Measurements from ENCODE around the gene AMDHD2.
A peak's percentile ranks its signal among the peaks of the same experiment; 100 is the strongest.
"Not testable (repeated sequence)": the region's sequence is repeated elsewhere in the genome, so short reads cannot be mapped to it uniquely, and the experiment has no call there.

Gene AMDHD2

GRCh38 chr16:2535625-2536013, 15.4 kb downstream of the AMDHD2 start:
- peaks cover 8% of the 10 kb centered on the region for H3K4me1 ChIP-seq (ENCODE audit: control insufficient read depth, low read depth, low read length)
- no peak overlapping the region for H3K27ac ChIP-seq (ENCODE audit: low read length)
- H3K27me3 ChIP-seq (ENCODE audit: control insufficient read depth, insufficient read depth, low read length) = peaks cover 9% of the 10 kb centered on the region
- H3K4me3 ChIP-seq (ENCODE audit: low read length) = no peak overlapping the region
- no peaks in the 10 kb centered on the region for H3K9me3 ChIP-seq (ENCODE audit: control insufficient read depth, low read depth, low read length)
- no peak overlapping the region for H3K9ac ChIP-seq (ENCODE audit: low read length)
- H3K36me3 ChIP-seq (ENCODE audit: control insufficient read depth, low read depth, low read length) = no peaks in the 10 kb centered on the region

GRCh38 chr16:2537451-2538379, 17.5 kb downstream of the AMDHD2 start, which contains the start of gene PDPK1:
TSS of gene PDPK1 (plus strand) at chr16:2538021. CDS start at chr16:2538113, 92 bp downstream.
- Histone ChIP-seq H3K27ac (ENCODE audit: low read length) (no peak within 1 kb of the TSS), H3K27me3 (ENCODE audit: control insufficient read depth, insufficient read depth, low read length) (peaks cover 9% of the 10 kb centered on the region), H3K9ac (ENCODE audit: low read length) (no peak within 1 kb of the TSS), H3K4me3 (ENCODE audit: low read length) (peak within 1 kb of the TSS; percentile 61), H3K4me1 (ENCODE audit: control insufficient read depth, low read depth, low read length) (no peaks in the 10 kb centered on the region), H3K36me3 (ENCODE audit: control insufficient read depth, low read depth, low read length) (no peaks in the 10 kb centered on the region), H3K9me3 (ENCODE audit: control insufficient read depth, low read depth, low read length) (no peaks in the 10 kb centered on the region)

GRCh38 chr16:2539192-2539844, 19.1 kb downstream of the AMDHD2 start:
- not testable (repeated sequence) for H3K9me3 ChIP-seq (ENCODE audit: control insufficient read depth, low read depth, low read length); H3K27ac ChIP-seq (ENCODE audit: low read length); H3K27me3 ChIP-seq (ENCODE audit: control insufficient read depth, insufficient read depth, low read length); H3K36me3 ChIP-seq (ENCODE audit: control insufficient read depth, low read depth, low read length); H3K4me1 ChIP-seq (ENCODE audit: control insufficient read depth, low read depth, low read length); H3K4me3 ChIP-seq (ENCODE audit: low read length); H3K9ac ChIP-seq (ENCODE audit: low read length)

GRCh38 chr16:2539845-2540458, 19.8 kb downstream of the AMDHD2 start:
- H3K9ac ChIP-seq (ENCODE audit: low read length); H3K4me1 ChIP-seq (ENCODE audit: control insufficient read depth, low read depth, low read length); H3K27me3 ChIP-seq (ENCODE audit: control insufficient read depth, insufficient read depth, low read length); H3K9me3 ChIP-seq (ENCODE audit: control insufficient read depth, low read depth, low read length); H3K4me3 ChIP-seq (ENCODE audit: low read length); H3K36me3 ChIP-seq (ENCODE audit: control insufficient read depth, low read depth, low read length); H3K27ac ChIP-seq (ENCODE audit: low read length): not testable (repeated sequence)

GRCh38 chr16:2540912-2541311, 20.7 kb downstream of the AMDHD2 start:
- not testable (repeated sequence) for H3K36me3 ChIP-seq (ENCODE audit: control insufficient read depth, low read depth, low read length); H3K27ac ChIP-seq (ENCODE audit: low read length); H3K4me3 ChIP-seq (ENCODE audit: low read length); H3K9me3 ChIP-seq (ENCODE audit: control insufficient read depth, low read depth, low read length); H3K27me3 ChIP-seq (ENCODE audit: control insufficient read depth, insufficient read depth, low read length); H3K4me1 ChIP-seq (ENCODE audit: control insufficient read depth, low read depth, low read length); H3K9ac ChIP-seq (ENCODE audit: low read length)

- H3K9ac ChIP-seq (ENCODE audit: low read length); H3K27ac ChIP-seq (ENCODE audit: low read length); H3K9me3 ChIP-seq (ENCODE audit: control insufficient read depth, low read depth, low read length); H3K4me1 ChIP-seq (ENCODE audit: control insufficient read depth, low read depth, low read length); H3K27me3 ChIP-seq (ENCODE audit: control insufficient read depth, insufficient read depth, low read length); H3K4me3 ChIP-seq (ENCODE audit: low read length); H3K36me3 ChIP-seq (ENCODE audit: control insufficient read depth, low read depth, low read length): not testable (repeated sequence)
These were observed 21.2 kb downstream of the AMDHD2 start for GRCh38 chr16:2541409-2541808.

- H3K4me1 ChIP-seq (ENCODE audit: control insufficient read depth, low read depth, low read length); H3K4me3 ChIP-seq (ENCODE audit: low read length); H3K27ac ChIP-seq (ENCODE audit: low read length); H3K9ac ChIP-seq (ENCODE audit: low read length); H3K36me3 ChIP-seq (ENCODE audit: control insufficient read depth, low read depth, low read length); H3K27me3 ChIP-seq (ENCODE audit: control insufficient read depth, insufficient read depth, low read length); H3K9me3 ChIP-seq (ENCODE audit: control insufficient read depth, low read depth, low read length): not testable (repeated sequence)
These were observed 23.6 kb downstream of the AMDHD2 start for GRCh38 chr16:2543771-2544170.

GRCh38 chr16:2550283-2550878, 30.2 kb downstream of the AMDHD2 start:
- not testable (repeated sequence) for H3K4me3 ChIP-seq (ENCODE audit: low read length); H3K9ac ChIP-seq (ENCODE audit: low read length); H3K36me3 ChIP-seq (ENCODE audit: control insufficient read depth, low read depth, low read length); H3K27me3 ChIP-seq (ENCODE audit: control insufficient read depth, insufficient read depth, low read length); H3K4me1 ChIP-seq (ENCODE audit: control insufficient read depth, low read depth, low read length); H3K27ac ChIP-seq (ENCODE audit: low read length); H3K9me3 ChIP-seq (ENCODE audit: control insufficient read depth, low read depth, low read length)

GRCh38 chr16:2551420-2551889, 31.3 kb downstream of the AMDHD2 start:
- H3K9ac ChIP-seq (ENCODE audit: low read length); H3K36me3 ChIP-seq (ENCODE audit: control insufficient read depth, low read depth, low read length); H3K27ac ChIP-seq (ENCODE audit: low read length); H3K9me3 ChIP-seq (ENCODE audit: control insufficient read depth, low read depth, low read length); H3K4me1 ChIP-seq (ENCODE audit: control insufficient read depth, low read depth, low read length); H3K4me3 ChIP-seq (ENCODE audit: low read length); H3K27me3 ChIP-seq (ENCODE audit: control insufficient read depth, insufficient read depth, low read length): not testable (repeated sequence)

- not testable (repeated sequence) for H3K9ac ChIP-seq (ENCODE audit: low read length); H3K27ac ChIP-seq (ENCODE audit: low read length)
These were observed 34.7 kb downstream of the AMDHD2 start for GRCh38 chr16:2554709-2555425.

GRCh38 chr16:2557150-2557549, 37.0 kb downstream of the AMDHD2 start:
- not testable (repeated sequence) for H3K27me3 ChIP-seq (ENCODE audit: control insufficient read depth, insufficient read depth, low read length); H3K27ac ChIP-seq (ENCODE audit: low read length); H3K36me3 ChIP-seq (ENCODE audit: control insufficient read depth, low read depth, low read length); H3K4me1 ChIP-seq (ENCODE audit: control insufficient read depth, low read depth, low read length); H3K4me3 ChIP-seq (ENCODE audit: low read length); H3K9me3 ChIP-seq (ENCODE audit: control insufficient read depth, low read depth, low read length); H3K9ac ChIP-seq (ENCODE audit: low read length)

More at GRCh38 chr16:2554709-2555425, 34.7 kb downstream of the AMDHD2 start:
- not testable (repeated sequence) for H3K27me3 ChIP-seq (ENCODE audit: control insufficient read depth, insufficient read depth, low read length); H3K4me3 ChIP-seq (ENCODE audit: low read length); H3K36me3 ChIP-seq (ENCODE audit: control insufficient read depth, low read depth, low read length); H3K9me3 ChIP-seq (ENCODE audit: control insufficient read depth, low read depth, low read length); H3K4me1 ChIP-seq (ENCODE audit: control insufficient read depth, low read depth, low read length)

All from iPS-18a (cell line).